Stimulated activated memory B cell treated with anti-CD40 and anti-IgM and Interleukin-4, amounts not matched to agents 10 μg/mL and 1 μg/mL and 100 μg/mL, for 72 hours (primary cell): ENCODE results near the gene DAP.
"Not testable (repeated sequence)": the region's sequence is repeated elsewhere in the genome, so short reads cannot be mapped to it uniquely, and the experiment has no call there.

Experiments used
- ATAC-seq: fragments of 150-1000 bp; cut with Tn5 transposase; 2 replicates; pipeline ENCODE4 v1.10.0; 2021
- H3K27ac Mint-ChIP-seq: one replicate; pipeline ENCODE4 v1.8.0; 2022; ENCODE audit warnings: mild to moderate bottlenecking, mixed read lengths
- H3K27me3 Mint-ChIP-seq: one replicate; pipeline ENCODE4 v1.8.0; 2022; ENCODE audit warnings: mixed read lengths
- H3K36me3 Mint-ChIP-seq: one replicate; pipeline ENCODE4 v1.8.0; 2022; ENCODE audit warnings: mixed read lengths
- H3K4me1 Mint-ChIP-seq: one replicate; pipeline ENCODE4 v1.8.0; 2022; ENCODE audit warnings: mixed read lengths
- H3K4me3 Mint-ChIP-seq: one replicate; pipeline ENCODE4 v1.8.0; 2022; ENCODE audit warnings: mild to moderate bottlenecking, moderate library complexity, mixed read lengths
- H3K9me3 Mint-ChIP-seq: one replicate; pipeline ENCODE4 v1.8.0; 2022; ENCODE audit warnings: mixed read lengths

Gene DAP

DNA sequence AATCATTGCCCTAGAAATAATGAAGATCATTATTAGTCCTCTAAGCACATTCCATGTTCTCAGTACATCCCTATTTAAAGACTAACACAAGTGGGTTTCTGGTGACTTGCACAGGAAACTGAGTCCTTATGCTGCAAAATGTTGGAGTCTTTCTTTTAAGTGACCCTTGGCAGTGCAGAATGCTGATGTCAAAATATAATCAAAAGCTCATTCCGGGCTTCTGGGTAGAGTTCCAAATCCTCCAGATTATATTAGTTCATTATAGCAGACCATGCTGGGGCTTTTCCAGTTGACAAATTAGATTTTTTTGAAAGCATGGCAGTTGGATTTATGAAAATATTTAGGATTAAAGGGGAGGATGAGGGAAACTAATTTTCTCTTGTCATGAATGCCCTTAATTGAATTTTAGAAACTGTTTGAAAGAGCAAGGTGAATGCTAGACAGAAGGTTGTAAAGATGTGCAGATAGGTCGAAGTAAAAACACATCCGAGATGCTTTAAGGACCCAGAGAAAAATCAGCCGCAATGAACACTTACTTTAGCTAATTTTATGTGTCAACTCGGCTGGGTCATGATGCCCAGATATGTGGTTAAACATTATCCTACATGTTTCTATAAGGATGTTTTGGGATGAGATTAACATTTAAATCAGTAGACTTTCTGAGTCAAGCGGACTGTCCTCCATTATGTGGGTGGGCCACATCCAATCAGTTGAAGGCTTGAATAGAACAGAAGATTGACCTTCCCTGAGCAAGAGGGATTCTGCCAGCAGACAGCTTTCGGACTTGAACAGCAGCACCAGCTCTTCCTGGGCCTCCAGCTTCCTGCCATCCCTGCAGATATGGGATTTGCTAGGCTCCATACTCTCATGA lies 88.7 kb downstream of the DAP start:
- Mint-ChIP-seq H3K4me1 (no peaks in the 10 kb centered on the region), H3K27ac (no peak overlapping the region), H3K4me3 (no peak overlapping the region), H3K27me3 (no peaks in the 10 kb centered on the region), H3K36me3 (peaks cover 8% of the 10 kb centered on the region), H3K9me3 (no peaks in the 10 kb centered on the region)
- no peak for ATAC-seq

DNA sequence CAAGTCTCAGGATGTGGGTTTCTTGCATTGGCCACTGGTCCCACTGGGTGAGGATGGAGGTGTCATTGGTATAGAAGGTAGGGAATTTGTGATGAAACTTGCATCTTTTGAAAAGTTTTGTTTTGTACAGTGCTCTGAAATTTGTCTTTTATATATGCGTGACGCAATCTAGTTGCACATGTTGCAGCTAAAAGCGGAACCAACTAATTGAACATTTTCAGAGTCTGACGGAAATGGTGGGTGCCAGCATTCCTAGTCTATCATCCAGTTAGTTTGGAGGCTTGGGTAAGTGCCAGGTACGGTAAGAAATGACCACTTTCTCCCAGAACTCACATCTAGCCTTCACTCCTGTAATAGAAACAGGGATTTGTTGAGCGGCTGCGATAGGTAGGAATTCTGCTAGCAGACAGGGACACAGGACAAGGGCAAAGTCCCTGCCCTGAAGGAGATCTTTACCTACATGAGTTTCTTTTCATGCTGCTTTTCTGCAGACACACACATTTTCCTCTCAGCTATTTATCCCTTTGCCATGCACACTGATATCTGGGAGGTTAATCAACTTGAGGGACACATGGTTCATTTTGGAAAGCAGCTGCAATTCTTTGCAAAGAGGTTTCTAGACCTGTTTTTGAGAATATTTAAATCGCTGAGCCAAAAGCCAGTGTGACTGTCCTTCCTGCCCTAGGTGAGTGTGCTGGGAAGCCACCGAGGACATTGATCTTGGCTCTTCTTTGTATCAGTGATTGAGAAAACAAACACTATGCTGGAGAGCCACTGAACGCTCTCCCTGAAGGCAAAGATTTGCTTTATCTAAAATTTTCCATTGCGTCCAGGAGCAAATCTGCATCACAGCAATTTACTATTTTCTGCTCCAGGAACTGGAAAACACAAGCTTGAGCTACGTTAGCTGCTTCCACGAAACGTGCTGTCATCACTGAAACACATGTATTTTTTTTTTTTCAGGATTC lies 89.7 kb downstream of the DAP start:
- Mint-ChIP-seq H3K27ac (no peak overlapping the region), H3K4me3 (no peak overlapping the region), H3K4me1 (no peaks in the 10 kb centered on the region), H3K9me3 (no peaks in the 10 kb centered on the region), H3K27me3 (no peaks in the 10 kb centered on the region), H3K36me3 (no peaks in the 10 kb centered on the region)
- no peak for ATAC-seq

DNA sequence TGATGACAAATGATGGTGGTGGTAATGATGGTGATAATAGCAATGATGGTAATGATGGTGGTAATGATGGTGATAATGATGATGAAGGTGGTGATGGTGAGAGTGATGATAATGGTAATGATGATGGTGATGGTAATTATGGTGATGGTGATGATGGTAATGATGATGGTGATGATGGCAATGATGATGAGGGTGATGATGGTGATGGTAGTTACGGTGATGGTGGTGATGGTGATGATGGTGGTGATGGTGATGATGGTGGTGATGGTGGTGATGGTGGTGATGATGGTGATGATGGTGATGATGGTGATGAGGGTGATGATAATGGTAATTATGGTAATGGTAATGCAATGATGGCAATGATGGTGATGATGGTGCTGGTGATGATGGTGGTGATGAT lies 91.1 kb downstream of the DAP start:
- H3K9me3 Mint-ChIP-seq = no peaks in the 10 kb centered on the region
- H3K4me3 Mint-ChIP-seq = no peak overlapping the region
- H3K36me3 Mint-ChIP-seq = no peaks in the 10 kb centered on the region
- H3K27me3 Mint-ChIP-seq = no peaks in the 10 kb centered on the region
- no peak for ATAC-seq
- H3K27ac Mint-ChIP-seq = no peak overlapping the region
- no peaks in the 10 kb centered on the region for H3K4me1 Mint-ChIP-seq

DNA sequence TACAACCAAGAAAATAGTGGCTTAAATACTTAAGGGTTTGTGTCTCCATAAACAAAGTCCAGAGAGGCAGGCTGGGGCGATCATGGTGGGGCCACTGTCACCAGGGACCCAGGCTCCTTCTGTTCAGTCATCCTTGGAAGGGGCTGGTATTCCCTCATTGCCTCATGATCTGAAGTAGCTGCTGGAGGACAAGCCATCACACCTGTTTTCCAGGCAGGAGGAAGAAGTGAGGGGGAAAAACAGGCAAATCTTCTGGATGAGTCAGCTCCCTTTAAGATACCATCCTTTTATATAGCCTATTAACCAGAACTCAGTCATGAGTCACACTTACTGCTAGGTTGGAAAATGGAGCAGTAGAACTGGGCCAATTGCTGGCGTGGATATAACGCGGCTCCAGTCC lies 92.3 kb downstream of the DAP start:
- no peaks in the 10 kb centered on the region for H3K9me3 Mint-ChIP-seq
- no peaks in the 10 kb centered on the region for H3K27me3 Mint-ChIP-seq
- H3K36me3 Mint-ChIP-seq = no peaks in the 10 kb centered on the region
- H3K27ac Mint-ChIP-seq = no peak overlapping the region
- no peak overlapping the region for H3K4me3 Mint-ChIP-seq
- no peaks in the 10 kb centered on the region for H3K4me1 Mint-ChIP-seq
- no peak for ATAC-seq

DNA sequence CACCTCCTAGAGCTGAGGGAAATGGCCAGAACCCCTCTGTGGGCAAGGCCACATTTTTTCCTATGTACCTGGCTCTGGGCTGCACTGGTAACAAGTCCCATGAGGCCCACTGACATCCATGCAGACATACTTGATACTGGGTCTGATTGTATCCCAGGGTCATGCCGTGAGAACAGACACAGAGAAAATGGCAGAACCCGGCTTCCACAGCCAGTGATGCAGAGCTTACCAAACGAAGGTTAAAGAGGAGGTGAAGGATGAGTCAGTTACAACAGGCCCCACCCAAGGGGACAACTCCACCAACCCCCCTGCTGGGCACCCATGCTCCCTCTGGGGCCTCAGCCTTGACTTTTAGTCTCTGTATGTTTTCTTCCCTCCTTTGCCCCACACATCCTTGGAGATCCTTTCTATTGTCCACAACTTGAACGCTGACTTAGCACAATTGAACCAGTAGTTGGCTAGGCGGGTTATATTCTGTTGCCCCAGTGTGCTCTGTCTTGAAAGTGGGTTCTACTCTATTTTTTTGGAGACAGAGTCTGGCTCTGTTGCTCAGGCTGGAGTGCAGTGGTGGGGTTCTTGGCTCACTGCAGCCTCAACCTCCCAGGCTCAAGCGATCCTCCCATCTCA lies 93.5 kb downstream of the DAP start:
- Mint-ChIP-seq H3K4me3 (no peak overlapping the region), H3K9me3 (no peaks in the 10 kb centered on the region), H3K27me3 (no peaks in the 10 kb centered on the region), H3K27ac (no peak overlapping the region), H3K4me1 (peaks cover 4% of the 10 kb centered on the region), H3K36me3 (no peaks in the 10 kb centered on the region)
- ATAC-seq = no peak

DNA sequence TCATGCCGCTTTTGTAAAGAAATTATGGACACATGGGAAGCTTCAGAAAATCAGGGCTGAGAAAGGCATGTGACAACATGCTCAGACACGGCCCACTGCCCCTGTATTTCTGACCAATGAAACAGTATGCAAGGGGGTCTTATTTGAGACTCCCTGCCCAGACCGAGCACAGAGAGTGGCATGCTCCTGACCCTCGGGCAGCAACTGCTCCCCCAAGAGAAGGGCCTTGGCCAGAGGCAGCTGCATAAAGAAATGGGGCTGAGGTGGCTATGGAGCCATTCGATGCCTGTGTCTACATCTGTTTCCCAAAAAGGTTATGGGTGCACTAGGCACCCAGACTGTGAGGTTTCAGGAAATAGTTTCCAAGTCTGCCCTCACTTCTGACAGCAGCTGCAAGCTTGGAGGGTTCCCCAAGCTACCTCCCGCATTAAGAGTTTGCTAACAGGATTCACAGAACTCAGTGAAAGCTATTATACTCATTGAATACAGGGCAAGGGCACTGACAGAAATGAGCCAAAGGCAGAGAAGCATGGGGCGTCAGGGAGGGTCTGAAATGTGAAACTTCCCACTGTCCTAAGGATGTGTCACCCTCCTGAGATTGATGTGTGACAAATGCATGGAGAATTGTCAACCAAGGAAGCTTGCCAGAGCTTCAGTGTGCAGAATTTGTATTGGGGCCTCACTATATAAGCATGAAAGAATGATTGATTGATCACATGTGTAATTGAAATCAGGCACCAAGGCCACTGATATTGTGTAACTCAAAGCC lies 94.3 kb downstream of the DAP start:
- Mint-ChIP-seq H3K27ac (no peak overlapping the region), H3K9me3 (no peaks in the 10 kb centered on the region), H3K4me3 (no peak overlapping the region), H3K36me3 (no peaks in the 10 kb centered on the region), H3K27me3 (no peaks in the 10 kb centered on the region), H3K4me1 (peaks cover 12% of the 10 kb centered on the region)
- ATAC-seq = no peak

DNA sequence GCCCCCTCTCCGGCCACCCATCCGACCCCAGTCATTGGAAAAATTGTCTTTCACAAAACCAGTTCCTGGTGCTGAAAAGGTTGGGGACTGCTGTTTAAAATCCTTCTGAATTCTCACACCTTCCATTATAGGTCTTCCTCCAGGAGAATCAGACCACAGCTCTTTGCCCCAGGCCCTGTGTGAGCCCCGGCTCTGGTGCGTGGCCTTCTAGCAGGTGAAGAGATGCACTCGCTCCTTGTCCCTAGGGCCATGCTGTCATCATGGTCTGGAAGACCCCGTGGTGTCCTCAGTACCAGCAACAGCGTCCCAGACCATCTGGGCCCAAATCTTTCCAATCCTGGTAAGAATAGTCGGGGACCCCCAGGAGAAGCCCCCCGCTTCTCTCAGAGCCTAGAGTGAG lies 95.2 kb downstream of the DAP start:
- H3K36me3 Mint-ChIP-seq = no peaks in the 10 kb centered on the region
- no peak for ATAC-seq
- H3K4me3 Mint-ChIP-seq = no peak overlapping the region
- H3K4me1 Mint-ChIP-seq = peaks cover 12% of the 10 kb centered on the region
- no peaks in the 10 kb centered on the region for H3K9me3 Mint-ChIP-seq
- H3K27me3 Mint-ChIP-seq = no peaks in the 10 kb centered on the region
- no peak overlapping the region for H3K27ac Mint-ChIP-seq

DNA sequence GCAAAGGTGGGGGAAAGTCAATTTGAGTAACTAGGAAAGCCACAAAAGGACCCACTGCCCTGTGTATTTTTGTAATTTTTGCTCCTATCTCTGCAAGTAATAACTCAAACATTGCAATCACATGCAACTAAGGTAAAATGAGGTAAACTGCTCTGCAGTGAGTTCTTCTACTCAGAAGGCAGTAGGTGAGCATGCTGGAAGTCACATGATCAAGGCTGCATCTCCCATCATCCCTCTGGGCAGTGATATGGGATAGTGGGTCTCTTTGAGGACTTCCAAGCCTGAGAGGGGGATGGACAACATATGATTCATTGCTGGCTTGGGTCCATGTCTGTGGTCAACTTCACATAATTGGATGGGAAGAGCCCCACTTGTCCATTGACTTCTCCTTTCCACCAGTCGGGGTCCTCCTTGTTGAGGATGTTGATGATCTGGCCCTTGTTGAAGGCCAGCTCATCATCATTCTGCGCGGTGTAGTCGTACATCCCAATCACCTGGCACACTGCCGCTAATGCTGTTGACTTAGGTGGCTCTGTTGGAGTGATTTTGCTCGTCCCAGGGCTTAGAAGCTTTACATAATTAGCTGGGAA lies 96.8 kb downstream of the DAP start:
- not testable (repeated sequence) for ATAC-seq, H3K27ac Mint-ChIP-seq, H3K27me3 Mint-ChIP-seq, H3K9me3 Mint-ChIP-seq, H3K4me3 Mint-ChIP-seq, H3K36me3 Mint-ChIP-seq
- peaks cover 12% of the 10 kb centered on the region for H3K4me1 Mint-ChIP-seq

DNA sequence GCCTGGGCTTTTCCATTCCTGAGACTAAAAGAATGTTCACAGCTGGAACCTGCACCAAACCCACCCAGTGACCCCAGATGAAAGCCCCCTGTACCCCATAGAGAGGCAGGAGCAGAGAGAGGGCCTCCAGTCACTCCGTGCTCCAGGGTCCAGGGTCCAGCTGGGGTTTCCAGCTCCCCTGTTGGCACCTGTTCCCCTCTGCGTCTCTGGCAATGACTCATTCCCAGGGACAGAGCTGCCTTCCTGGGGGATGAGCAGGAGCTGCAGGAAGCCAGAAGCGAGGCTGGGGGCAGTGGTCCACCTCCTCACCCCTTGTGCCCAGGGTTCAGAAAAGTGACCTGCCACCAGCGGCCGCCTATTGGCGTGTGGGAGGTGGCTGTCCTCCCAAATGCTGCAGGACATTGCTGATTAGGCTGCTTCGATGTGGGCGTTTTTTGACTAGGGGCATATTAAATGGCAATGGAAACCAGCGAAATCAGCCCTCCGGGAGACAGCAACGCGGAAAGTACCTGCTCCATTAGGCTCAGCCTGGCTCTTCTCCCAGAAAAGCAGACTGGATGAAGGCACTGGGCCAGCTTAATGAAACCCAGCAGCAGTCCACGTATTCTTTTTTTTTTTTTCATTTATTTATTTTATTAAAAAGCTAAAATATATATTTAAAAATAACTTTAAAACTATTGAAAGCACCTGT lies 97.4 kb downstream of the DAP start:
- Mint-ChIP-seq H3K27me3 (no peaks in the 10 kb centered on the region), H3K4me3 (no peak overlapping the region), H3K27ac (no peak overlapping the region), H3K9me3 (no peaks in the 10 kb centered on the region), H3K36me3 (no peaks in the 10 kb centered on the region), H3K4me1 (peaks cover 12% of the 10 kb centered on the region)
- ATAC-seq = no peak

DNA sequence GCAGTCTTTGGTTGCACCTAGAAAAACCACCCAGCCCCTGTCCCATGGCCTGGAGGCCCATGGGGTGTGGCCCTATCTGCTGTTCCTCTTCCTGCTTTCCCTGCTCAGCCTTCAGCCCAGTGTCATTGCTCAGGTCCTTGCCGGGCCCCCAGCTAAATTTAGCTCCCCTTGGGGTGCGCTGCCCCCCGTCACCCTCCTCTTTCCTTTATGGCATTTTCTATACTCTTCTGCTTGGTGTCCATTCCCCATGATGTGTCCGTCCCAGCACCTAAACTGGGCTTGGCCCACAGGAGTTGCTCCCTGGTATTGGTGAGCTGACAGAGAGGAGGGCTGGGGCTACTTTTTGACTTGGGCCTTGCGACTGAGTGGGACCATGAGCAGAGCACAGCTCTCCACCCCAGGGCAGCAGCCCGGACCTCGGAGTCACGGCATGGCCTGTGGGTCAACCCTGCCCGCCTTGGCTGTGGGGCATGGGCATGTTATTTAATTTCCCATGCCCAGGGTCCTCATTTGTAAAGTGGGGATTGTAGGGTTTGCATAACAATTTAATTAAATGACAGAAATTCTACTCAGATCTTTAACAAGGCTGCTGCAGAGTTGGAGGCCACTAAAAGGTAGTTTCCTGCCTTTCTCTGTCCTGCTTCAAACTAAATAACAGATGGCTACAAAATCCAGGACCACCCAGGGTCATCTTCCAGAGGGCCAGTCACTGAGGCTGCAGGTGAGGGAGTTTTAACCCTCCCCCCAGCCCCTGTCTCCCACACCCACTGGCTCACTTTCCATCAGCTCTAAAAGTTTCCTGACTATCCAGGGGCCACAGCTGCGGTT lies 98.2 kb downstream of the DAP start:
- Mint-ChIP-seq H3K27me3 (no peaks in the 10 kb centered on the region), H3K36me3 (no peaks in the 10 kb centered on the region), H3K27ac (peak overlapping the region; percentile 46), H3K9me3 (no peaks in the 10 kb centered on the region), H3K4me1 (peaks cover 12% of the 10 kb centered on the region), H3K4me3 (no peak overlapping the region)
- no peak for ATAC-seq

DNA sequence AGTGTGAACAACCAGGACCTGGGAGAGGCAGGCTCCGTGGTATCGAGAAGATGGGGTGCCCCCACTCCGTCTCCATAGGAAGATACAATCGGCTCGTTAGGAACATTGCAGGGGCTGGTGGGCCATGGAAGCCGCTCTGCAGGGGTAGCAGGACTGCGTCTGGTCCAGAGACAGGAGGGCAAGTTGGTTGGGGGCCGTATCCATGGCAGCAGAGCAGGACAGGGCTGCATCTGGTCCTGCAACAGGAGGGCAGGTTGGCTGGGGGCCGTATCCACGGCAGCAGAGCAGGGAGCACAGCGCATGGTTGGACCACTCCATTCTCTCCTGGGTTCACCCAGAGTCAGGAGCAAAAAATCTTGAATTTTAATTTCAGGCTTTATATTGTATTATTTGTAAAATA lies 99.0 kb downstream of the DAP start:
- H3K9me3 Mint-ChIP-seq = no peaks in the 10 kb centered on the region
- H3K27ac Mint-ChIP-seq = peak overlapping the region; percentile 46
- ATAC-seq = no peak
- H3K36me3 Mint-ChIP-seq = no peaks in the 10 kb centered on the region
- H3K27me3 Mint-ChIP-seq = no peaks in the 10 kb centered on the region
- peaks cover 12% of the 10 kb centered on the region for H3K4me1 Mint-ChIP-seq
- H3K4me3 Mint-ChIP-seq = no peak overlapping the region

DNA sequence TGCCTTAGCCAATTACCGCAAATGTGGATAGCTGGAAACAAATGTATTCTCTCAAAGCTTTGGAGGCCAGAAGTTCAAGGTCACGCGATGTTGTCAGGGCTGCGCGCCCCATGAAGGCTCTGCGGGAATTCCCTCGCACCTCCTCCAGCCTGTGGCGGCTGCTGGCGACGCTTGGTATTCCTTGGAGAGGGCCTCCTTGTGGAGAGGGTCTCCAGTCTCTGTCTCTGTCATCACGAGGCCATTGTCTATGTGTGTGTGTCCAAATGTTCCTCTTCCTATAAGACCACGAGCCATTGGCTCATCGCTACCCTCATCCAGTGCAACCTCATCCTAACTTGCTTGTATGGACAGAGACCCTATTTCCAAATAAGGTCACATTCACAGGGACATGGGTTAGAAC lies 99.6 kb downstream of the DAP start:
- H3K9me3 Mint-ChIP-seq = no peaks in the 10 kb centered on the region
- H3K4me1 Mint-ChIP-seq = peaks cover 12% of the 10 kb centered on the region
- ATAC-seq = no peak
- H3K27me3 Mint-ChIP-seq = no peaks in the 10 kb centered on the region
- no peak overlapping the region for H3K4me3 Mint-ChIP-seq
- no peak overlapping the region for H3K27ac Mint-ChIP-seq
- peaks cover 5% of the 10 kb centered on the region for H3K36me3 Mint-ChIP-seq

DNA sequence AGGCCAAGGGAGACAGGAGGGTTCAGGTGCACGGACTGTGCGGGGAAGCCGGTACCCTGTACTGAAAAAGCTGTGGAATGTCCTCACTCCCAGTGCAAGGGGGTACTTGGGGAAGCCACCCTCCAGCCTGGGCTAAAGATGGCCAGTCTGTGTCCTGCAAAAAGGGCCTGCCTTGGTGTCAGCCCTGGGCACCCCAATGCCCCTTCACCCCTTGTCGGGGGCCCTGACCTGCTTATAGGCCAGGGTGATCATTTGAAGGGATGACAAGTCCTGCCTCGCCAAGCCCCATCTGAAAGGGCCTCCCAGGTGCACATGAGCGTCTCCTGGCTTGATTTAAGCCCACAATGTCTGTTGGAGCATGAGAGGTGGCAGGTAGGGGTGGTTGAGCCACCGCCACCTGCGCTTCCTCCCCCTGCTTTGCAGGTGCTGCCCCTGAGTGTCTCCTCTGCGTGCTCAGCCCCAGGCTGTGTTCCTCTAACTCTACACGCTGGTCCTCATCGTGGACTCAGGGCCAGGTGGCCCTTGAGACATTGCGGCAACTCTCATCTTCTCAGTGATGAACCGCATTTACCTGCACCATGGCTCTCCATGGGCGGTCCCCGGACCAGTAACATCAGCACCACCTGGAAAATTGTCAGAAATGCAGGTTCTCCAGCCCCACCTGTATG lies 100.2 kb downstream of the DAP start:
- no peak overlapping the region for H3K27ac Mint-ChIP-seq
- H3K4me1 Mint-ChIP-seq = peaks cover 15% of the 10 kb centered on the region
- H3K4me3 Mint-ChIP-seq = no peak overlapping the region
- peak; percentile 52 for ATAC-seq
- H3K36me3 Mint-ChIP-seq = peaks cover 9% of the 10 kb centered on the region
- H3K27me3 Mint-ChIP-seq = no peaks in the 10 kb centered on the region
- H3K9me3 Mint-ChIP-seq = no peaks in the 10 kb centered on the region
